GM18868 (cell line): Measurements from ENCODE around the gene TNS3.

Source experiments
- ATAC-seq: cut with Tn5 transposase; IDR thresholded peaks from one replicate; pipeline ENCODE4 v1.9.1; 2021; ENCODE audit warnings: mild to moderate bottlenecking, moderate library complexity; ENCODE audit not compliant: unreplicated experiment

The TNS3 gene

GRCh38 chr7:47320296-47320695, 261.6 kb downstream of the TNS3 start:
- ATAC-seq, result no peak

- no peak for ATAC-seq
Observed at GRCh38 chr7:47318395-47319182, 263.3 kb downstream of the TNS3 start.

DNA sequence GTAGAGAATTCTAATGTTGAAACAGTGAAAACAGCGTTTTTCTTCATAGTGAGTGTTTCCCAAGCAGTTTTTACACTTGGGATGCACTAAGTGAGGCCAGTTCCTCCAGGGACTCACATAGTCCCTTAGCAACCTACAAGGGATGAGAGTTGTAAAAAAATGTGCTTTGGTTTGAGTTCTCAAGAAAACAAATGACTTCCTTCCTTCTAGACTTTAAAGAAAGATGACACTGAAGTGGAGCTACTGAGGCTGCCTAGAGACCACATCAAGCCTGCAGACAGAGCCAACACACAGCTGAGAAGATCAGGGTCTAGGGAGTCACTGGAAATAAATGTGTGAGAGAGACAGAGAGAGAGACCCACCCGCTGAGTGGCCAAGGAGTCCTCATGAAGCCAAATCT, 264.4 kb downstream of the TNS3 start:
- ATAC-seq, result no peak

DNA sequence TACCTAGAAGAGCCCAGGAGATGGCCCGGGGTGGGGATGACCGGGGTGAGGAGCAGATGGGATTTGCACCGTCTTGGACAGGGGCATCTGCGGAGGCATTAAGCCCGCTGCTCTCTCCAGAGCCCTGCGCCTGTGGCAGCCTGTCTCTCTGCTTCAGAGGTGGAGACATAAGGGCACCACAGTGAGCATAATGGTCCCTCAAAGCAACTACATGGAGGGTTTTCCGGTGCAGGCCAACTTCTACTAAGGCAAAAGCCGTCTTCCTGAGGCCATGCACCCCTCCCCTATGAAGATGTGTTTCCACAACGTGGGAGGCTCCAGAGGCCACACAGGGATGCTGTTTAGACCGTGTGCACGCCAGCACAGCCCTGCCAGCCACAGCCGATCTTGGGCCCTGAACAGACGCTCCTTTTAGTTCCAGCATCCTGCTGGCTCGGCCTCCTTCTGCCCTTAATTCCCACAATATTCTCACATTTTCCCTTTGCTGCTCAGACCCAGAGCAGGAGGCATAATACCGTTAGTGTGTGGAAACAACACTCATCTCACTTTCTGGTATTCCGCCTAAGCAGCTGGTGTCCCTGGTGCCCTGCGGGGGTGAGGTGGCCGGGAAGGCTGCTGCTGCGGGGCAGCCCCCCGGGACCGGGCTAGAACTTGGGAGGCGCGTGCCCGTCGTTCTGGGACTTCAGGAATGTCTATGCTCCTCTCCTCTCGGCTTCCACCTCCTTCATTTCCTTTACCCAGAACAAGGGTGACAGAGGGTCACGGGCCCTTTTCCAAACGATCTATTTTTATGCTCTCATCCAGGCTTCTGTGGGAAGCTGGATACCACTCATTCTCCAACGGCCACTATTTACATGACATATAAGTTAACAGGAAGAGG, 266.9 kb downstream of the TNS3 start:
- no peak for ATAC-seq

DNA sequence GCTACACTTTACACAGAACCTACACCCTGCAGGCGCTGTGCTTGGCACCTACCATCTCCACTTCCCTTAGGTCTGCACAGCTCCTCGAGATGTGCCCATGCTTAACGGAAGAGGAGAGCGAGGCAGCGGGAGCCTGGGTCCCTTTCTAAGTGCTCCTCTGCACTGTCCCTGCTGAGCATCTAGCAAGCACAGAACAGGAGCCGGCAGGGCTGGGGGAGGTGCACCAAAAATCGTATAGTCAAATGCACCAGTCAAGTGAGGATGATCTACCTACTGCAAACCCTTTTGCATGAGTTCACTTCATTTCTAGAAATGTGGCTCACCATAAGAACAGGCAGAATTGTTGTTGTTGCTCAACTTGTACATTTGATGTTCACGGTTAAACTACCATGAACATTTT, 267.7 kb downstream of the TNS3 start:
- ATAC-seq, result no peak

GRCh38 chr7:47313564-47313963, 268.3 kb downstream of the TNS3 start:
- no peak for ATAC-seq

DNA sequence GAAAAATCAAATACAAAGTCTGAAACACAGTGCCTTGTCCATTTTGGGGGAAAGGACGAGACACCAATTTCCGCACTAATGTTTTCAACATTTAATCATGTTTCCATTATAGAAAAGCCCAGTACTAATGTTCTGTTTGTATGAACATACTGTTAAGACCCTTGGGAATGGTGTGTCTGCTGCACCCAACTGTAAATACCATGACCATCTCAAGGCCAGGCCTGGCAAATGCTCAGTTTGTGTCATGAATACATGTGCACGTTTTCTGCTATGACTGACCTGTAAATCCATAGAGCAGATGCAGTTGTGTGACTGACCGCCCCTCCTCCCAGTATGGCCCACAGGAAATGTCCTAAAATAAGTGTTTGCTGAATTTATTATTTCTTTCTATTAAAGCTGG, 270.0 kb downstream of the TNS3 start:
- no peak for ATAC-seq

- no peak for ATAC-seq
Observed at GRCh38 chr7:47310020-47310419, 271.9 kb downstream of the TNS3 start.

DNA sequence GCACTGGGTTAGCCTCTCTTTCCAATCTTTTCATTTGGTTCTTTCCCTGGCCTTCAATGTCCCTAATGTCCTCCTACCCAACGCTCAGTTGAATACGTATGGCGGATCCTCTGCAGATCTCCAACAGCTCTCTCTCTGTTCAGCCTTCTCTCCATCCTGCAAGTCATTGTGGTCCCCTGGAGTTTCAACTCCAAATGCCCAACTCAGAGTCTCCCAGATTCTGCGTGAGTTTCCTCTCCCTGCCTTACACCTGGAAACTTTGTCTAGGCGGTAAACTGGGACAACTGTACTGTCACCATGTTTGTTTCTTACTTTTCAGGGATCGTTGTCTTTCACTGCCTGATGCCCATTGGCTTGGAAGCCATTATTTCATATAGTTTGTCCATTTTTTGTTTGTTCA, 273.1 kb downstream of the TNS3 start:
- ATAC-seq, result no peak

GRCh38 chr7:47307311-47307710, 274.6 kb downstream of the TNS3 start:
- no peak for ATAC-seq

- ATAC-seq, result no peak
Observed at GRCh38 chr7:47304727-47305719, 276.9 kb downstream of the TNS3 start.

GRCh38 chr7:47303695-47304453, 278.0 kb downstream of the TNS3 start:
- ATAC-seq, result no peak

DNA sequence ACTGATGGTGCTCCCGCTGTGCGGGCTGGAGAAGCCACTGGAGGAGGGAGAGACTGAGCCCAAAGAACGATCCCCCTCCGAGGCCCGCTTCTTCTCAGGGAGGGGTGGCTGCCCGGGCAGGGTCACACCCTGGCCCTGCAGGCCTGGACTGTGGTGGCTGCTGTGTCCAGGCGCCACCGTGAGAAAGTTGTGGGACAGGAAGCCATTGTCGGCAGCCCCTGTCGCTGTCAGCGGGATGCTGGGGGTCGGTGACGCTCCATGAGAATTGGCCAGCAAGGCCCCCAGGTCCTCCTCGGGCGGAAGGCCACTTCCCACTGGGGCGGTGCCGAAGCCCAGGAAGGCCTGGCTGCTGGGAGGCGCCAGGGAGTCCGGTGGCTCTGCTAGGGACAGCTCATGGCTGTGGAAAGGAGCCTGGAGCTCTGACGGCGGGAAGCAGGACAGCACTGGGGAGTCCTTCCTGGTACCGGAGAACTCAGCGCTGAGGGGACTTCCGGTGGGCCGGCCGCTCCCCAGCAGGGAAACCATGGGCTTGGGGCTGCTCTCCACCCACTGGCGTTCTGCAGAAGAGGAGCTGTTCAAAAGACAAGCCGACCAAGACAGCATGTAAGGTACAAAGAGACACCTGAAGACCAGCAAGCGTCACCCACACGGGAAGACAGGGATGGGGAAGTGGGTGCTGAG, 278.8 kb downstream of the TNS3 start:
- no peak for ATAC-seq

DNA sequence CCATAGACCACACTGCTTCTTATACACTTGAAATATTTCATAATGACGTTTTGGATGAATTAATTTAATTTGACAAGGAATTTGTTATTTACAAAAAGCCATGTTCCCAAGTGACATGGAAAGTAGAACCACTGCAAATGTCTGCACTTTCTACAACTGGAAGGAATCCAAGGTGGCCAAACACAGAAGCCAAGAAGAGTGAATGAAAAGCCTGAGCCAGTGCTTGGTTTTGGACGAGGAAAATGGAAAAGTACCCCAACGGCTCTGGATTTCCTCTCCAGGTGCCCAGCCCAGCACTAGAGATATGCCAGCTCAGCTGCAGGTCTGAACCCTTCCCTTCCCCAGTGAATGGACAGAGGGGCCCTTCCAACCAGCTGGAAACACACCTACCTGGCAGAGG, 279.4 kb downstream of the TNS3 start:
- ATAC-seq, result no peak

DNA sequence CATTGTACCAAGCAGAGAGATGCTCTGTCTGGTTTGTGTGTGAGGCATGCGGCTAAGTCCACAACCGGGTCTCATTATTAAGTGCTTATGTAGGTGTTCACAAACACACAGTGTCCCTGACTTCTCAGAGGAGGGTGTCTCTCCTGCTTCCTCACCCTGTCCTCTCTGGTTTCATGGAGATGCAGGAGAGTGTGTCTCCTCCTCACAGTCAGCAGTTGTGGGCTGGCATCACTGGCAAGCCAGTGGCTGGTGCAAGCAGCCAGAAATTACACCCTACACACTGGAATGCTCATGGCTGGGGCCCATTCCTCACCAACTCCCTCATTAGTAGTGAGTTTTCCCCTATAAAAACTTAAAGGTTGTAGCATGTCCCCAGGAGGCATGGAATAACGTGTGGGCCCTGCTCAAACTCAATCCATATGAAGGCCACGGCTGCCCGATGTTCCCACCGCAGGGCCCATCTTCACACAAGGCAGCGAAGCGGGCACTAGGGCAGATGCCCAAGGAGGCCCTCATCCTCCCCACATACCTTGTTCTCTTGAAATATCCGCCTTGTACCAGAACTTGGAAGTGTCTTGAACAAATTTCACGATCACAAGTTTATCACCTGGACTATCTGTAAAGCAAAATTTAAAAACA, 280.1 kb downstream of the TNS3 start:
- no peak for ATAC-seq

- no peak for ATAC-seq
Observed at GRCh38 chr7:47301105-47301477, 280.8 kb downstream of the TNS3 start.

GRCh38 chr7:47300472-47301104, 281.3 kb downstream of the TNS3 start:
- no peak for ATAC-seq

GRCh38 chr7:47299496-47299895, 282.4 kb downstream of the TNS3 start:
- no peak for ATAC-seq

DNA sequence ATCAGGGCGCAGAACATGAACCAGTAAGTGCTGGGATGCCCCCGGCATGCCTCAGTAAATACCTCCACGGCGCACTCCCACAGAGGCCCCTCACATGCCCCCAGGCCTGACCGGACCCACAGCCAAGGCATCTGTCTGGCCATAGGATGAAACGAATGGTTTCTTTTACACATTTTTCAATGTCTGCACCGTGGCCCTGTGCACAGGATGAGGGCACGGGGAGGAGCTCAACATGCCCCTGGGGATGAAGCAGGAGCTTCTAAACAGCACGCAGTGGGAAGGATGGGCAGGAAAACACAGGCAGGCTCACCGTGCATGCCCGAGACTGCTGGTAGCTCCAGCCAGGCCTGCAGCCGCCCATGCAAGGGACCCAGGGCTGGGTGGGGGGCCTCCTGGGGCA, 283.3 kb downstream of the TNS3 start:
- no peak for ATAC-seq
